GM12892 (cell line): Measurements from ENCODE around the gene PAFAH2.

Source experiments
- DNase-seq: peaks from one replicate; pipeline ENCODE4 v3.0.0; 2011; ENCODE audit not compliant: insufficient read length
- FAIRE-seq: peaks from 2 replicates; lab custom pipeline; 2011; peaks lifted over from hg19 to GRCh38; lab: Jason Lieb, UNC
- POLR2A ChIP-seq: IDR thresholded peaks from 2 replicates; pipeline ENCODE4 v1.6.1; 2011; ENCODE audit warnings: low read depth, low read length, control low read depth
- POLR2AphosphoS5 ChIP-seq: IDR thresholded peaks from 2 replicates; pipeline ENCODE4 v1.6.1; 2011; ENCODE audit warnings: low read depth, low read length, control low read depth
- TAF1 ChIP-seq: IDR thresholded peaks from 2 replicates; pipeline ENCODE4 v1.6.1; 2011; ENCODE audit warnings: low read depth, mild to moderate bottlenecking, control low read depth, low read length, borderline replicate concordance

PAFAH2 gene

GRCh38 chr1:25971811-25972180 lies 26.1 kb downstream of the PAFAH2 start:
- FAIRE-seq (peak; percentile 9), DNase-seq (no peak)
- TF ChIP-seq POLR2AphosphoS5 = no peak
- no peak for TF ChIP-seq POLR2A
- TF ChIP-seq TAF1 = no peak

DNA sequence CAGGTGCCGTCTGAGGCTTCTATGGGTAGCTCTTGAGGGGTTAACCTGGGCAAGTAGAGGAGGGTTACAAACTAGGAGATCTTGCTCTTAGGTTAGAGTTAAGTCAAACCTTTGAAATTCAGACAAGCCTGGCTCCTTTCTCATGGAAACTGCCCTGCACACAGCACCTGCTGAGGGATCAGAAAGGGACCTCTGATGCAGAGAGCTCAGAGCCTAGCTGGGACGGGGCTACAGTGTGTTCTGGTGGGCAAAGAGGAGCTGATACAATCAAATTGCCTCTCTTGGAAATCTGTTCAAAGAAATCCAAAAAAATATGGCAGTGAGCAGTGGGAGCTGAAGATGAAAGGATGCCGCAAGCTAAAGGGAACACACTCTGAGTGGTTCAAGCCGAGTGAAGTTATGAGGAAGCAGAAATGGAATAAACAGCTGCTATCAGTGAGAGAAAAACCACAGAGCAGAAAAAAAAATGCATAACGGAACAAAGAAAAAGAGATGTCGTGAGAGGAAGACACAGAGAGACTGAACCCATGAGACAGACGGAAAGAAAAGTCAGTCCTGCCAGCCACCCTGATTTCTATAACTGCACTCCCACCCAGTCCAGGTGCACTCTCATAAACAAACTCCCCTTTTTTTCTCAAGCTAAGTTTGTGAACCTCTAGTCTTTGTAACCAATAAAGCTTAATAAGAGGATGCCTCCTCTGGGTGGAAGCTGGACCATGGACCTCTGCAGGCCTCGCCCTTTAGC lies 26.6 kb downstream of the PAFAH2 start:
- FAIRE-seq = no peak
- TF ChIP-seq POLR2A (no peak), POLR2AphosphoS5 (no peak), TAF1 (no peak)
- no peak for DNase-seq

- TF ChIP-seq TAF1 (no peak), POLR2AphosphoS5 (no peak), POLR2A (no peak)
- FAIRE-seq = no peak
- DNase-seq = no peak
These were observed 30.6 kb downstream of the PAFAH2 start for GRCh38 chr1:25967308-25967707.

GRCh38 chr1:25959611-25960010 lies 38.3 kb downstream of the PAFAH2 start:
- DNase-seq (no peak), FAIRE-seq (no peak)
- TF ChIP-seq TAF1 = no peak
- no peak for TF ChIP-seq POLR2A
- no peak for TF ChIP-seq POLR2AphosphoS5

- FAIRE-seq (no peak), DNase-seq (no peak)
- TF ChIP-seq POLR2A (no peak), TAF1 (no peak), POLR2AphosphoS5 (no peak)
These were observed 39.4 kb downstream of the PAFAH2 start for GRCh38 chr1:25958465-25958864.

DNA sequence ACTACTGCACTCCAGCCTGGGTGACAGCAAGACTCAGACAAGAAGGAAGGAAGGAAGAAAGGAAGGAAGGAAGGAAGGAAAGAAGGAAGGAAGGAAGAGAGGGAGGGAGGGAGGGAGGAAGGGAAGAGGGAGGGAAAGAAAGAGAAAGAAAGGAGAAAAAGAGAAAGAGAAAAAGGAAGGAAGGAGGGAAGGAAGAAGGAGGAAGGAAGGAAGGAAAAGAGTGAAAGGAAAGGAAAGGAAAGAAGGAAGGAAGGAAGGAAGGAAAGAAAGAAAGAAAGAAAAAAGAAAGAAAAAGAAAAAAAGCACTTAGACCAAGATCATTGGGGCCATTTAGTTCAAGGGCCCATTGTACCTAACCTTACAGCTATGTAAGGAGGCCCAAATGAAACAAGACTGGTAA lies 42.3 kb downstream of the PAFAH2 start:
- TF ChIP-seq POLR2AphosphoS5 (no peak), POLR2A (no peak), TAF1 (no peak)
- DNase-seq = no peak
- no peak for FAIRE-seq

DNA sequence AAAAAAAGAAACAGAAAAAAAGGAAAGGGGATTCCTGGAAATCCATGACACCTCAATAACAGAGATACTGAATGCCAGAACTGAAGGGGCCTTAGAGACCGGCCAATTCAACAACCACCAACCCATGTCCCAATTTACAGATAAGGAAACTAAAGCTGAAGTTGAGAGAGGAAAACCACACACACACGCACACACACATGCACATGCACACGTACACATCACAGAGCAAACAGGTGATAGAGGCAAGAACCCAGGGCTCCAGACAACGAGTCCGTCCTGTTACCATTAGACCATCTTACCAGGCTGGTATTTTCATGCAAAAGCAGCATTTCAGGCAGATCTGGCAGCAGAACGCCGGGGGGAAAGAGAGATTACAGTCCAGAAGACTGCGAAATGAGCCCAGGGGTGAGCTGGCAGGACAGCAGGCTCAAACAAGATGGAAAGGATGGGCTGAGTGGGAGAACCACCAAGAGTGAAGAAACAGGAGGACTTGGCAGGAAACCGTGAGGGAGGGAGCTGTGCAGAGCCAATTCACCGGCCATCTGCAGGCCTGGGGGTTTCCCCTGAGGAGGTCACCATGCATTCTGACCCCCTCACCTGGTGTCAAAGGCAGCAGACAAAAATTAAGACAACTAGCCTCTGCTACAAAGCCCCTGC lies 43.5 kb downstream of the PAFAH2 start:
- no peak for FAIRE-seq
- TF ChIP-seq TAF1 (no peak), POLR2A (no peak), POLR2AphosphoS5 (no peak)

GRCh38 chr1:25952841-25953401 lies 44.9 kb downstream of the PAFAH2 start:
- FAIRE-seq = no peak
- TF ChIP-seq POLR2AphosphoS5 = no peak
- TF ChIP-seq POLR2A = no peak
- no peak for TF ChIP-seq TAF1
- DNase-seq = no peak

More for the DNA sequence above, 43.5 kb downstream of the PAFAH2 start:
- no peak for DNase-seq

DNA sequence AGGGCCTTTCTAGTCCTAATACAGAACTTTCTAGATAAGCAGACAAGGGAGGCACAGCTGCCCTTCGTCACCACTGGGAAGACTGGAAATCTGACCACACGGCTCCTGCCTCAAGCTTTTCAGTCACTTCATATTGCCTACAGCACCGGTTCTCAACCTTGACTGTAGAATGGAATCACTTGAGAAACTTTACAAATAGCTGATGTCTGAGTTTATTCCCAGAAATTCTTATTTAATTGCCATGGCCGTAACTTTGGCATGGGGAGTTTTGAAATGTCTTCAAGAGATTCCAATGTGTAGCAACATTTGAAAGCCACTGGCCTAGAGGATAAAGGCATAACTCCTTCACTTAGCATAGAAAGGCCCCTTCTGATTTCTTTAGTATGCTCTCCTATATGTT lies 49.2 kb downstream of the PAFAH2 start:
- TF ChIP-seq TAF1 = no peak
- no peak for TF ChIP-seq POLR2A
- TF ChIP-seq POLR2AphosphoS5 = no peak
- DNase-seq = no peak
- no peak for FAIRE-seq

DNA sequence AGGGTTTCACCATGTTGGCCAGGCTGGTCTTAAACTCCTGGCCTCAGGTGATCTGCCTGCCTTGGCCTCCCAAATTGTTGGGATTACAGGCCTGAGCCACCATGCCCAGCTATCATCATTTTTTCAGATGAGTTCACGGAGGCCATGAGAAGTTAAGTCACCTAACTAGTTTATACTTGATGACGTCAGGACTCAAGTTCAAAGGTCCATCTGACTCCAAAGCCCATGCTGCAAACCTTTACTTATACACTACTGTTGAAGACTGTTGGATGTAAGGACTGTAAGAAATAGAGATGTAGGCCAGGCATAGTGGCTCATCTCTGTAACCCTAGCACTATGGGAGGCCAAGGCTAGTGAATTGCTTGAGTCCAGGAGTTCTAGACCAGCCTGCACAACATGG lies 50.8 kb downstream of the PAFAH2 start:
- TF ChIP-seq POLR2AphosphoS5 (no peak), POLR2A (no peak), TAF1 (no peak)
- DNase-seq (no peak), FAIRE-seq (no peak)

- no peak for FAIRE-seq
- DNase-seq = no peak
- no peak for TF ChIP-seq TAF1
- no peak for TF ChIP-seq POLR2A
- TF ChIP-seq POLR2AphosphoS5 = no peak
These were observed 52.1 kb downstream of the PAFAH2 start for GRCh38 chr1:25945761-25946160.
